ENCODE data around the gene USP17L13. TPM values are rescaled to one million over a fixed set of nuclear protein-coding genes. Genes with fewer than 3 reads are reported as not detected.
"Not testable (repeated sequence)": the region's sequence is repeated elsewhere in the genome, so short reads cannot be mapped to it uniquely, and the experiment has no call there.

USP17L13 gene
- not detected for total RNA-seq

- ATAC-seq (ENCODE audit: low FRiP score in 2 of 2); H3K4me1 ChIP-seq; H3K36me3 ChIP-seq; H3K27me3 ChIP-seq; H3K27ac ChIP-seq; H3K9me3 ChIP-seq; DNase-seq; H3K4me3 ChIP-seq: not testable (repeated sequence)
- no CpG with 5 or more reads among the region's 14 CpGs for WGBS, 2 donors
Observed at GRCh38 chr4:9224596-9224995, at the start of gene USP17L13. Gene USP17L13, plus strand, starts transcription at chr4:9224896. Its CDS starts 0 bp downstream, at chr4:9224896.

GRCh38 chr4:9210357-9210756, 14.3 kb upstream of the USP17L13 start, which contains the start of gene USP17L10:
Gene USP17L10, plus strand, starts transcription at chr4:9210657. Its CDS starts 0 bp downstream, at chr4:9210657.
- H3K36me3 ChIP-seq; H3K27ac ChIP-seq; ATAC-seq (ENCODE audit: low FRiP score in 2 of 2); H3K9me3 ChIP-seq; DNase-seq; H3K27me3 ChIP-seq; H3K4me3 ChIP-seq; H3K4me1 ChIP-seq: not testable (repeated sequence)
- no CpG with 5 or more reads among the region's 13 CpGs for WGBS, 2 donors

- not testable (repeated sequence) for ATAC-seq (ENCODE audit: low FRiP score in 2 of 2); H3K4me1 ChIP-seq; H3K27me3 ChIP-seq; H3K36me3 ChIP-seq; H3K9me3 ChIP-seq; H3K4me3 ChIP-seq; H3K27ac ChIP-seq
- 75 to 78% methylated on average over 9 to 11 of the region's 14 CpGs for WGBS, 2 donors
- DNase-seq, result peak in 1 of 2 donors; percentile 19
Observed at GRCh38 chr4:9214701-9215100, 10.0 kb upstream of the USP17L13 start.

GRCh38 chr4:9215105-9215504, 9.6 kb upstream of the USP17L13 start, which contains the start of gene USP17L11:
Gene USP17L11, plus strand, starts transcription at chr4:9215405. Its CDS starts 0 bp downstream, at chr4:9215405.
- not testable (repeated sequence) for H3K27me3 ChIP-seq; H3K27ac ChIP-seq; H3K4me3 ChIP-seq; H3K36me3 ChIP-seq; ATAC-seq (ENCODE audit: low FRiP score in 2 of 2); H3K9me3 ChIP-seq; DNase-seq; H3K4me1 ChIP-seq
- WGBS, 2 donors, result no CpG with 5 or more reads among the region's 14 CpGs

- not testable (repeated sequence) for H3K4me1 ChIP-seq; DNase-seq; H3K36me3 ChIP-seq; H3K9me3 ChIP-seq; H3K27me3 ChIP-seq; ATAC-seq (ENCODE audit: low FRiP score in 2 of 2); H3K27ac ChIP-seq; H3K4me3 ChIP-seq
- no CpG with 5 or more reads among the region's 13 CpGs for WGBS, 2 donors
Observed at GRCh38 chr4:9219852-9220251, 4.8 kb upstream of the USP17L13 start, which contains the start of gene USP17L12. Gene USP17L12, plus strand, starts transcription at chr4:9220152. Its CDS starts 0 bp downstream, at chr4:9220152.

GRCh38 chr4:9230249-9230648, 5.6 kb downstream of the USP17L13 start:
- not testable (repeated sequence) for ATAC-seq (ENCODE audit: low FRiP score in 2 of 2); H3K9me3 ChIP-seq; H3K27me3 ChIP-seq; H3K4me1 ChIP-seq; H3K27ac ChIP-seq; H3K4me3 ChIP-seq; H3K36me3 ChIP-seq
- peak in 1 of 2 donors; percentile 10 for DNase-seq
- 92 to 93% methylated on average over 5 of the region's 8 CpGs for WGBS, 2 donors

- H3K4me1 ChIP-seq; H3K4me3 ChIP-seq; H3K36me3 ChIP-seq; H3K27me3 ChIP-seq; ATAC-seq (ENCODE audit: low FRiP score in 2 of 2); H3K9me3 ChIP-seq; DNase-seq; H3K27ac ChIP-seq: not testable (repeated sequence)
- WGBS, 2 donors, result no CpG with 5 or more reads among the region's 15 CpGs
Observed at GRCh38 chr4:9234085-9234484, 9.4 kb downstream of the USP17L13 start, which contains the start of gene USP17L15. Gene USP17L15, plus strand, starts transcription at chr4:9234385. Its CDS starts 0 bp downstream, at chr4:9234385.

- not testable (repeated sequence) for ATAC-seq (ENCODE audit: low FRiP score in 2 of 2); H3K4me1 ChIP-seq; H3K9me3 ChIP-seq; H3K4me3 ChIP-seq; H3K27ac ChIP-seq; H3K36me3 ChIP-seq; H3K27me3 ChIP-seq
- WGBS, 2 donors, result no CpG with 5 or more reads among the region's 12 CpGs
- peak in 1 of 2 donors; percentile 15 for DNase-seq
Observed at GRCh38 chr4:9238461-9238860, 13.8 kb downstream of the USP17L13 start.

- not testable (repeated sequence) for H3K4me3 ChIP-seq; H3K9me3 ChIP-seq; DNase-seq; ATAC-seq (ENCODE audit: low FRiP score in 2 of 2); H3K4me1 ChIP-seq; H3K27ac ChIP-seq; H3K27me3 ChIP-seq; H3K36me3 ChIP-seq
- 83 to 88% methylated on average over 7 of the region's 14 CpGs for WGBS, 2 donors
Observed at GRCh38 chr4:9243579-9243978, 18.9 kb downstream of the USP17L13 start, which contains the start of gene USP17L17. Gene USP17L17, plus strand, starts transcription at chr4:9243879. Its CDS starts 0 bp downstream, at chr4:9243879.

GRCh38 chr4:9247953-9248680, 23.4 kb downstream of the USP17L13 start, which contains the start of gene USP17L18:
Gene USP17L18, plus strand, starts transcription at chr4:9248630. Its CDS starts 0 bp downstream, at chr4:9248630.
- H3K9me3 ChIP-seq; H3K36me3 ChIP-seq; H3K4me1 ChIP-seq; H3K27me3 ChIP-seq; ATAC-seq (ENCODE audit: low FRiP score in 2 of 2); H3K4me3 ChIP-seq; H3K27ac ChIP-seq: not testable (repeated sequence)
- WGBS, 2 donors, result 92 to 96% methylated on average over 12 to 14 of the region's 26 CpGs
- DNase-seq, result peak in 1 of 2 donors; percentile 20

GRCh38 chr4:9253078-9253477, 28.4 kb downstream of the USP17L13 start, which contains the start of gene USP17L19:
Gene USP17L19, plus strand, starts transcription at chr4:9253378. Its CDS starts 0 bp downstream, at chr4:9253378.
- WGBS, 2 donors, result no CpG with 5 or more reads among the region's 13 CpGs
- not testable (repeated sequence) for ATAC-seq (ENCODE audit: low FRiP score in 2 of 2); H3K9me3 ChIP-seq; H3K4me3 ChIP-seq; DNase-seq; H3K4me1 ChIP-seq; H3K27me3 ChIP-seq; H3K27ac ChIP-seq; H3K36me3 ChIP-seq

- no CpG with 5 or more reads among the region's 15 CpGs for WGBS, 2 donors
- DNase-seq; ATAC-seq (ENCODE audit: low FRiP score in 2 of 2); H3K4me3 ChIP-seq; H3K27me3 ChIP-seq; H3K4me1 ChIP-seq; H3K9me3 ChIP-seq; H3K27ac ChIP-seq; H3K36me3 ChIP-seq: not testable (repeated sequence)
Observed at GRCh38 chr4:9257824-9258223, 33.1 kb downstream of the USP17L13 start, which contains the start of gene USP17L20. Gene USP17L20, plus strand, starts transcription at chr4:9258124. Its CDS starts 0 bp downstream, at chr4:9258124.

- no CpG with 5 or more reads among the region's 13 CpGs for WGBS, 2 donors
- DNase-seq; ATAC-seq (ENCODE audit: low FRiP score in 2 of 2): not testable (repeated sequence)
Observed at GRCh38 chr4:9262572-9262971, 37.9 kb downstream of the USP17L13 start, which contains the start of gene USP17L21. Gene USP17L21, plus strand, starts transcription at chr4:9262872. Its CDS starts 0 bp downstream, at chr4:9262872.

More at GRCh38 chr4:9262572-9262971, 37.9 kb downstream of the USP17L13 start, which contains the start of gene USP17L21:
- not testable (repeated sequence) for H3K9me3 ChIP-seq, H3K36me3 ChIP-seq, H3K27me3 ChIP-seq, H3K27ac ChIP-seq, H3K4me1 ChIP-seq, H3K4me3 ChIP-seq

Measured in upper lobe of left lung (tissue), 6 donors.